NOMO-1 (cell line): ENCODE results near the gene BCAS1.
A peak's percentile ranks its signal among the peaks of the same experiment; 100 is the strongest.

Experiments used
- DNase-seq, 2 experiments: peaks; one replicate each; lab custom pipeline; 2025; ENCODE audit not compliant: unreplicated experiment in 2 of 2; lab: John Stamatoyannopoulos, UW

Gene BCAS1

DNA sequence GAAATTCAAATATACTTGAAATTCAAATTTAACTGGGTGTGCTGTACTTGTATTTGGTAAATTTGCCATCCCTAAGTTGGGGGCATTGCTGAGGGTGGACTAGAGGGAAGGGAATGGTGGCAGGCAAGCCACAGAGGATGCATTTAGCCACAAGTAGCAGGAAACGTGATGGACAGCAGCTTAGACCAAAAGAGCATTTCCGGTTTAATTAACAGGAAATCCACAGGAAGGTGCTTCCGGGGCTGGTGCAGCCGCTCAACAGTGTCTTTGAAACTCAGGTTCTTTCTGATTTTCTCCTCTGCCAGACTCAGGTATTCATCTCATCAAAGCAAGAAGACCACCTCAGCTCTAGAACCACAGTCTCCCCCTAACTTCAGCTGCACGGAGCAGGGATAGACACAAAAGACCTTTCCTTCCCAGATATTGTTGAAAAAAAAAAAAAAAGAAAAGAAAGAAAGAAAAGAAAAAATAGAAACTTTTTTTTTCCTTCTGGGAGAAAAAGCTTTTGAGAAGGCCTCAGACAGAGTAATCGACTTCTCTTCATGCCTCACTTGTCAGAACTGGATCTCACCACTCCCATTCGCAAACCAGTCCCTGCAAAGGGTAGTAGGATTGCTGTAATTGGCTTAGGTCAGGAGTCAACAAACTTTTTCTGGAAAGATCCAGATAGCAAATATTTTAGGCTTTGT, 8.0 kb upstream of the BCAS1 start:
- DNase-seq, result peak; percentile 39 to 65

DNA sequence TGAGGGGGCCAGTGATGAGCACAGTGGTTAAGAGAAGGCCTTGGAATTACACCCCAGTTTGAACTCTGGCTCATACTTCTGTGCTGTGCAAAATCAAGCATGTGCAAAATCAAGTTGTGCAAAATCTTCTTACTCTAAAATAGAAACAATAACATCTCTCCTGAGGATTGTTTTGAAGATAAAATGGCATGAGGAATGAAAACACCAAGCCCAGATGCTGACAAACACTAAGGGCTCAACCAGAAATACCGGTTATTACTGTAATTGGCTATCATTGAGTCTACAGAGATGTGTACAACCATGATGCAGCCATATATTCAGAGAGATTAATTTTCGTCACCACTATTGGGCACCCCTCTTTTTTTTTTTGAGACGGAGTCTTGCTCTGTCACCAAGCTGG, 5.9 kb upstream of the BCAS1 start:
- DNase-seq, result no peak

DNA sequence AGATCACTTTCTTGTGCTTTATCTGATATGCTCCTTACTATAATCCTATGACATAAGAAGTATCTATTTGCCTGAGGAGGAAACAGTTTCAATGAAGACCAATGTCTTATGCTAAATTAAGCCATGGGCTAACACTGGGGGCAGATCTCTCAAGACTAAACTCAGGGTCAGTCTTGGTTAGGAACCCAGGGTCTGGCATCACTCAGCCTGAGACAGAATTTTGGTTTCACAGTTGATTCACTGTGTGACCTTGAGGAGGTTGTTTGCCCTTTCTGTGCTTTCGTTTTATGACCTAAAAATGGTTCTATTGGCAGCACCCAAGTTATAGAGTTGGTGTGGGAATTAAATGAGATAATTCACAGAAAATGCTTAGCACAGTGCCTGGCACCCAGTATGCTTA, 4.9 kb upstream of the BCAS1 start:
- no peak for DNase-seq

DNA sequence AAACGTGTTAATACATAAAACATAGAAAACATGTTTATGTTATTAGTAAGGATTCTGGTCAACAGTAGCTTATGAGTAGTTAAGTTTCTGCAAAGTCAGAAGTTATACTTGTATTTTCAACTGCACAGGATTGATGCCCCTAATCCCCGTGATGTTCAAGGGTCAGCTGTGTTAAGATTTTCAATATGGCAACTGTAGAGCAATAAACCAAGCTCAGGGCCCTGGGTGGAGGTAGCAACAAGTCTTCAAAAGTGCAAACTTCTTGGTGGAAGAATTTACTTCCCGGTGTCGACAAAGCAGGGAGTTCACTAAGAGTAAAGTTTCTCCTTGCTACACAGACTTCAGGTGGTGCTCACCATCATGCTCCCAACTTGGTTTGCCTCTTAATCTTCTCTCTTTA, 4.1 kb upstream of the BCAS1 start:
- DNase-seq, result no peak

DNA sequence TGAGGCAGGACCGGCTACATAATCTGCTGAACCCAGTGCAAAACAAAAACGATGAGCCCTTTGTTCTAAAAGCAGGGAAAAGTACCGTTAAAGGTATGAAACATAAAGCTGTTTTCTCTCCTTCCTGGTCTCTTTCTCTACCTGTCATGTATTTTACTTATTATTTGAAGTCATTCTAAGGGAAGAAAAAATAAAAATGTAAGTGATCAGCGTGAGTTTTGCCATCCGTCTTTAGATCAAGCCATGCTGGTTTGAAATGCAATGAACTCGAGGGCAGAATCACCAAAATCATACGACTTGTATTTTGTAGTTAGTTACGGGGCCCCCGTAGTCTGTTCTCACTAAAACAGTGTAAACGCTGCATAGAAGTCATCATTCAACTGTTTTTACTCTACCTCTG, 2.9 kb upstream of the BCAS1 start:
- no peak for DNase-seq

DNA sequence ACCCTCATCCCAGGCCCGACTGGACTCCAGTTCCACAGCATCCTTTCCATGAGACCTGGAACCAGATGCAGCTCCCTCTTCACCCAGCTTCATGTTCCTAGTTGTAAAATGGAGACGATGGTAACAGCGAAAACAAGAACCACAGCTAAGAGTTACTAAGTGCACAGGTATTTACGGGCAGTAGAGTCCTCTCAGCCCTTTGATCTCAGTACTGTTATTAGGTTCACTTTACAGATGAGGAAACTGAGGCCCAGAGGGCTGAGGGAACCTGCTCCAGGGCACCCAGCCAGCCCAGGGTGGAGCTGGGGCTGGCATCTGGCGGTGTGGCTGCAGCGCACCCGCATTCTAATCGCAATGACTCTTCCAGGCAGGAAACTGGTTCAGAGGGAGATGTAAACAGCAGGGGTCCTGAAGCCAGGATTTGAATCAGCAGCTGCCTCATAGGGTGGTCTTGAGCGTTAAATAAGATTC, 858 bp downstream of the BCAS1 start:
- no peak for DNase-seq

DNA sequence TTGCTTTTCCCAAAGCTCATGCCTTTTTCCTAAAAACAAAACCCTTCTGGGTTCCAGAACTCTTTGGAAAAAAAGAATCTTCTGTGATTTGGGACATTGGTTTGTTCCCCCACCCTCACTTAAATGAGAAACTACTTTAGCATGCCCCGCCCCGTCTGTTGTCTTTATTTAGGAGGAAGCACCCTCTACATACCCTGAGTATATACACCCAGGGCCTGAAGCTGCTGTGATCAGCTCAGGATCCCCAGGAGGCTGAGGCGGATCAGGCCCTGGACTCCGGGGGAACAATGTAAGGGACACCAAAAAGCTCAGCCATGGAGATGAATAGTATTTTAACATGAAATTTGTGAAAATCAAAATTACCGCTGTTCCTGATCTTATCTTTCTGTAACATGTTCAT, 1.4 kb downstream of the BCAS1 start:
- no peak for DNase-seq

DNA sequence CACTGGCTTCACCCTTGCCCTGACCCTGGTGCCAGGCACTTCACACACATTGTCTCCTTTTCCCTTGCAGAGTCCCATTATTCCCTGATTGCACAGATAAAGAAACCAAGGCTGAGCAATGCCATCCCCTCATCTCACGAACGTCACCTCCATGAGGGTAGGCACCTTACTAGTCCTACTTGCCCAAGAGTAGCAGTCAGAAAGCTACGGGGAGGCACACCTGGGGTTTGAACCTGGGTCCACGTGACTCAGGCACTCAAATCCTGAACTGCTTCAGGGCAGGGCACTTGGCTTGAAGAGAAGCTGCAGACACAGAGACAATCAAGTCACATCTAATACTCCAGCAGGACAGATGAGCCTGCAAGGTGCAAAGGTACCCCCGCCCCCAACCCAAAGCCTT, 1.9 kb downstream of the BCAS1 start:
- no peak for DNase-seq

DNA sequence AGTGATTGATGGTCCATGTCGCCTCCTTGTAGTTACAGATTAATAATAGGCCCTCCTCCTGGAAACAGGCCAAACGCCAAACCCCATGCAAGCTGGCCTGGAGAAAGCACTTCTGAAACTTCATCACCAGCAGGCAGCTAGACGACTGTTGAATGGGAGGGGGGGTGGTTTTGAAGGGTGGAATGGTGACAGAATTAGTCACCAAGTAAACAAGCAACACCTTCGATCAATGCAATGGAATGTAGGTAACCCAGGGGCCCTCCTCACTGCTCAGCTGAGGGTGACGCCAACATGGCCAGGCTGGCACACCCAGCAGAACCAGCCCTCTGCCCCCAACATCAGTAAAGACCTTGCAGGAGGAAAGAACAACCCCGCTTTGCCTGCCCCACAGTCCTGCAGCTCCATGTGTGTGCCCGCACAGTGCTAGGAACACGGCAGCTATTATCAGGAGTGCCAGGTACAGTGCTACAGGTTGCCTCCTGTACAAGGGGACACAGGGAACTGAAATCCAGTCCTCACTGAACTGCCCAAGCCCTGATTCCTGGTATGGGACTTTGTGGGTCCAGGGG, 2.7 kb downstream of the BCAS1 start:
- DNase-seq, result no peak

DNA sequence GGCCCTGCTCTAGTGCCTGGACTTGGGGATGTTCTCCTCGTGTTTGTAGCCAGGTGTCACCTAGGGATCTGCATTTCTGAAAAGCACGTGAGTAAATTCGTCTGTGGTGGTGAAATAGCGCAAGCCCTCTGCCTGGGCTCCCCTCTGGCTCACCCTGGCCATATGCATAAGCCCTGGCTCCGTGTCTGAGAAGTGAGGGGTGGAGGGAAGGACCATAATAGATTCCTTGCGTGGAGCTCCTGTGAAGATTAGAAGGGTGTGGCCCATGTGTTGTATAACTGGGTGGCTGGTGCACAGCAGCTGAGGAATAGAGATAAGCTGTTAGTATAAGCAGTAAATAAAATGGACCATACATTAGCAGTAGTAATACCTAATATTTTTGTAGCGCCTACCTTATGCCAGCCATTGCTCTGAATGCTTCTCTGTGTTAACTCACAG, 4.8 kb downstream of the BCAS1 start:
- no peak for DNase-seq

DNA sequence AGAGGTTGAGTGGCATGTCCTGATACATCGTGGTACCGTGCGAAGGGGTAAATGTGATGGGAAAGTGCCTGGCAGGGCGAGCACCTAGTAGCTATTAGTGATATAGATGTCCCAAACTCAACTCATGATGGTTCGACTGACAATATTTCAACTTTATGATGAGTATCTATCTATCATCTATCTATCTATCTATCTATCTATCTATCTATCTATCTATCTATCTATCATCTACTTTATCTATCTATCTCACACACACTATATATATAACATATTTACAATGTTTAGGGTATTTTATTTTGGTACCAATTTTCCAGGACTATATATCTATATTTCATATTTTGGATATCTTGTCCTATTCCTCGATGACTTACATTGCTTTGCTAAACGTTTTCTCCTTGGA, 5.5 kb downstream of the BCAS1 start:
- no peak for DNase-seq

DNA sequence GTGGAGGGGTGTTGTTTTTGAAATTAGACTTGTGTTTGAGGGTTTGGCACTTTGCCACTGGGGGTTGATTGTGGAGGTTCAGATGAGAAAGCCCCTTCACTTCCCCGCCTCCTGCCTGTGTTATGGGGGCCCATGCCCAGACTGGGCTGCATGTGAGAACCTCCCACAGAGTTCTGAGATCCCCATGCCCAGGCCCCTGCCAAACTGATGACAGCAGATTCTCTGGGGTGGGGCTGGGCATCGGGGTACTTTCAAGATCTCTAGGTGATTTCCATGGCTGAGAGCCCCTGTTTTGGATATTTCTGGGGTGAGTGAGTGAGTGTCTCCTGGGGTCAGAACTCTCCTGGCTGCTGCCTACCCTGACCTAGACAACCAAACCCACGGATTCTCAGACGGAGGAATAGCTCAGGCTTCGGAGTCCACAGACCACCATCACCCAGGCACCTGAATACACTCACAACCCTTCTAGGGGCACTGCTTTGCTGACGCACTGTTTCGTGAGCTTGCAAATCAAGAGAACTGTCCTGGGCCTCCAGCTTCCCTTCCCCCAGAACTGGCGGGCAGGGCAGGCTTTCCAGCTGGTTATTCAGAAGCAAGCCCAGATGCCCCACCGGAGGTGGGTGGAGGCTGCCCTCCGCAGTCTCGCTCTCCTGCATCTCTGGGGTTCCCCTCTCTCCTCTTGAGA, 6.3 kb downstream of the BCAS1 start:
- no peak for DNase-seq

DNA sequence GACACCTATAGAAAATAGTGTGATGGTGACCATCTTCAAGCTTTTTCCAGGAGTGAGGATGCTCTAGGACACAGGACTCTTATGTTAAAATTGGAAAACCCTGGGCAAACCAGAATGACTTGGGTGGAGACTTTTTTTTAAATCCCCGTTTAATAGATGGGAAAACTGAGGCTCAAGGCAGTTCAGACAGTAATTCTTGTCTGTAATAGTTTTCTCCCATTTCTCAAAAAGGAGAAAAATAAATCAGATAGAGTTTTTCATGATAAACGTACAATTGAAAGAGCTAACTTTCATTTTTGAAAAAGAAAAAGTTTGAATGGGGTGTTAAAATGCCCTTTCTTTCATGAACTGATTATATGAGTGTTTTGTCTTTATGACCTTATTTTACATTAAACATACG, 6.8 kb downstream of the BCAS1 start:
- no peak for DNase-seq

DNA sequence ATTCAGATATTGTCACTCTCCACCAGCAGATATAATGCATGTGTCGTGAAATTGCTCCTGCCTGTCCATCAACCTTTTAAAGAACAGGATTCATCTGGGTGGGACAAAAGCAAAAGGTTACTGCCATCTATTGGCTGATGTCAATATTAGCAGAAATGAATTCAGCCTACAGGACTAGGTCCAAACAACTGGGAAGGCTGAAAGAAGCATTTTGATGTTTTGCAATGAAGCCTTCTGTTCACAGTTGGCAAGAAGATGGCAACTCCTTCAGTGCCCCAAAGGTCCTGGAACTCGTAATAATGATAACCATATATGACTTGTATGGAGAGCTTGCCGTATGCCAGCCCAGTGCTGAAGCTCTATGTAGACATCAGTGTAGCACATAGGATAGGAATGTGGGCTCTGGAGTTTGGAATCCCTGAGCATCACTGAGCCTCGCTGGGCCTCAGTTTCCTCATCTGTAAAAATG, 7.5 kb downstream of the BCAS1 start:
- DNase-seq, result peak; percentile 29 to 78

DNA sequence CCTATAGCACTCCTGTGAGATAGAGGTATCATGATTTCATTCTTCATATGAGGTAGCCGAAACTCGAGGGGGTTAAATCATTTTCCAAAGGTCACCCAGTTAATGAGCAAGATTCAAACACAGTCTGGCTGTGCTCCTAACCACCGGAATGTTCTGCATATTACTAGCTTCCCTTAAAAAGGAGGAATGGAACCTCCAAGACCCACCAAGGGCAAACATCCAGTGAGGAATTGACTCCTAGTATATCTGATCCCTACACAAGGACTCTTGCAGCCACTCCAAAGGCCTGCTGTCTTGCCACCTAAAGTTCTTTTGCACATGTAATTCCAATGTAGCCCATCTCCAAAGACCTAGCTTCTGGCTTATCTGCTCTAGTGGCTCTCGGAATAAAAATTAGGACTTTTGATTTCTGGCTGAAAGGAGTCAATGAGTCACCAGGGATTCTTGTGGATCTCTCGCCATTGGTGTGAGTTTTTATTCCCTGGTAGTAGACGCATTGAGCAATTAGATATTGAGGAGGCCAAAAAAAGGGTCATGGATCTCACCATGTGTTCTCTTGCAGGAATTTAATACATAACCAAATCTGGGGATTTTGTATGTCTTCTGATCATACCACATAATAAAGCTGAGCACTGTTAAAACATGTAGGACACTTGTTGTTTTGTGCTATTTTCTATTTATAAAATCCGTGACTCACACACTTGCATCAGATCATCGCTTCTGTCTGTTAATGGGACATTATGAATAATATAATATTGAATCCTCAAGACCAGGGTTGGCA, 9.1 kb downstream of the BCAS1 start:
- peak; percentile 1 to 30 for DNase-seq

DNA sequence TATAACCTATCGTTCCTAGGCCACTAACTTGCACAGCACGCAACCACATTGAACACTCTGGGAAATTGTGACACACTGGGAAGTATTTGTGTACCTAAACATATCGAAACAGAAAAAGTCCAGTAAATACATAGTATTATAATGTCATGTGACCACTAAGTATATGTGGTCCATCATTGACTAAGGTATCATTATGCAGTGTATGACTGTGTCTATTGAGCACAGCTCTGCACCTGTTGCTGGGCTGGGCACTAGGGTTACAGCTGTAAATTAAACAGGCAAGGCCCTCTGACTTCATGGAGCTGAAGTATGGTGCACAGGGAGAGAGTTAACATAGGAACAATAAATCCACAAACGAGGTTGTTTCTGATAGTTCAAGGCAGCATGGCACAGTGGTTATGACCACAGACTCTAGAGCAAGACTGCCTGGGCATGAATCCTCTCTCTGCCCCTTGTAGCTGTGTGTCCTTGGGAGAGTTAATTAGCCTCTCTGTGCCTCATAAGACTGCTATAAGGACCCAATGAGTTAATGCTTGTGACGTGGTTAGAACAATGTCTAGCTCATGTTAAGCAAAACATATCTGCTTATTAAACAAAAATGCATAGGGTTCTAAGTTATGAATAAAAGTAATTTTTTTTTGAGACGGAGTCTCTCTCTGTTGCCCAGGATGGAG, 10.6 kb downstream of the BCAS1 start:
- no peak for DNase-seq

DNA sequence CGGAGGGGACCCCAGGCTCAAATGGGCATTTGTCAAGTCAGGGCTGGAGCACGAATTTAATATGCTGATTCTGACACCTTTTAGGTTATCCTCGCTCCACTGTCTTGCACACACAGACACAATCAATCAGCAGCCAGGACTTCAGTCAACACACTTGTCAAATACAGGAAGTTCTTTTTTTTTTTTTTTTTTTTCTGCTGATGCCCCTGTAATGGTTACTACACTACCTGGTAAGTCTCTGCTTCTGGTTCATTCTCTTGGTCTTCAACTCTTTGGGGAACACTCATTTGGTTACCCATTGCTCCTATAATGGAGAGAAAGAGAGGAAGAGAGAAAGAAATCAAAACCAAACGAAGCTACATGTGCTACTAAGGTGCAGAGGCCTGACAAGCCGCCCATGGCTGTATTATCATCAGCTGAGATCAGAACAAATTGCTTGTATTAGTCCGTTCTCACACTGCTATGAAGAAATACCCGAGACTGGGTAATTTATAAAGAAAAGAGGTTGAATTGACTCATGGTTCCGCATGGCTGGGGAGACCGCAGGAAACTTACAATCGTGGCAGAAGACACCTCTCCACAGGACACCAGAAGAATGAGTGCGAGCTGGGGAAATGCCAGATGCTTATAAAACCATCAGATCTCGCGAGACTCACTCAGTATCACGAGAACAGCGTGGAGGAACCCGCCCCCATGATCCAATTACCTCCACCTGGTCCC, 11.8 kb downstream of the BCAS1 start:
- peak; percentile 3 to 28 for DNase-seq

DNA sequence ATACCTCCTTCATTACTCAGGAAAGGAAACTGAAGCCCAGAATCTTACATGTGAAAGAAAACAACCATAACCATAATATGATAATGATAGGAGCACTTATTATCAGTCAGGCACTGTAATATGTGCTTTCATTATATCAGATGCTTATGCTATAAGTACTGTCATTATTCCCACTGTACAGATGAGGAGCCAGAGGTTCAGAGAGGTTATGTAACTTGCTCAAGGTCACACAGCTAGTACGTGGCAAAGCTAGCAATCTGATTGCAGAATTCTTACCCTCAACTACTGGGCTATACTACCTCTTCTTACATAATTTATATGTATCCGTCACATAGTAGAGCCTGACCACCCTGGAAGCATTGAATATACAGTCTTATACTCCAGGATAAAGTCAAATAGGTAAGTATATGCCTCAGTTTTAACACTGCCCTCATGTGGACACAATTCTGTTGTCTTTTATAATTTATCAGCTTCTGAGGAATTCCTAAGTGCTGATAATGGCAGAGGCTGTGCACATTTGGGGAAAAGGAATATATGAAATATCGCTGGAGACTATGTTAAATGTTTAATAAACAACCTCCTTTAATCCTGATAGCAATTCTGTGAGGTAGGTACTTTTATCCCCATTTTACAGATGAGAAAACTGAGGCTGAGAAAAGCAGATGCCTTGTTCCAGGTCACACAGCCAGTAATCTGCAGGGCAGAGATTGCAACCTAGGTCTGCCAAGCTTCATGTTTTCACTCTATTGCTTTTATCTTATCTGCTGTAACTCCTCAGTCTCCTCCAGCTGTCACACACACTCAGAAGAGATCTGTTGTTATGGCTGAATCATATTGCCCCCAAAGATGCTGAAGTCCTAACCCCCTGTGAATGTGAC, 13.4 kb downstream of the BCAS1 start:
- DNase-seq, result no peak

DNA sequence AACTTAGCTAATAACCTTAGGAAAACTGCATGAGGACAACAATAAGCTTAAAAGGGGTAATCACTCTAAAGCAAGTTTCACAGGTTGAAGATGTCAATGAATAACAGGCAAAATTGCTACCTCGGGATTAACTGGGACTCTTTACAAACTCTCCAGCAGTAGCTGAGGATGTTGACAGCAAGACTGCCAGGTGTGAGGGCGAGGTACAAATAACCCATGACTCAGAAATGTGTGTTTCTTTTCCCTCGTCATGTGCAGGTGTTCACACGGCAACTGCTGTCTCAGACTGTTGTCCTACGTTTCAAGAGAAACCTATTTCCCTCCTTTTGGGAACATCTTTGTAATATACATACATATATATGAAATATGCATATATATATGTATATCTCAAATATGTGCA, 15.9 kb downstream of the BCAS1 start:
- DNase-seq, result no peak
